Measurements from ENCODE around the gene DNAH8.
"Not testable (repeated sequence)": the region's sequence is repeated elsewhere in the genome, so short reads cannot be mapped to it uniquely, and the experiment has no call there.

The DNAH8 gene

GRCh38 chr6:38699702-38700101 lies 15.4 kb upstream of the DNAH8 start:
- not testable (repeated sequence) for DNase-seq

- no peak for DNase-seq
Measured at GRCh38 chr6:38701551-38701950, 13.6 kb upstream of the DNAH8 start.

GRCh38 chr6:38702558-38703397 lies 12.3 kb upstream of the DNAH8 start, which contains the start of gene GLO1:
Gene GLO1 (minus strand): TSS chr6:38703145. CDS start chr6:38703054, 91 bp downstream.
- DNase-seq = peak; percentile 53 to 98 (median 94)

GRCh38 chr6:38703949-38704590 lies 11.0 kb upstream of the DNAH8 start:
- no peak for DNase-seq

GRCh38 chr6:38705924-38706323 lies 9.2 kb upstream of the DNAH8 start:
- no peak for DNase-seq

- no peak for DNase-seq
Measured at GRCh38 chr6:38708496-38708895, 6.6 kb upstream of the DNAH8 start.

- no peak for DNase-seq
Measured at GRCh38 chr6:38713812-38714211, 1.3 kb upstream of the DNAH8 start.

- DNase-seq = no peak
Measured at GRCh38 chr6:38714239-38715015, 684 bp upstream of the DNAH8 start.

GRCh38 chr6:38716825-38717224 lies 1.7 kb downstream of the DNAH8 start:
- no peak for DNase-seq

GRCh38 chr6:38719358-38719757 lies 4.2 kb downstream of the DNAH8 start:
- no peak for DNase-seq

GRCh38 chr6:38720295-38720694 lies 5.2 kb downstream of the DNAH8 start:
- DNase-seq = no peak

GRCh38 chr6:38722038-38722437 lies 6.9 kb downstream of the DNAH8 start:
- DNase-seq = no peak

- DNase-seq = no peak
Measured at GRCh38 chr6:38722727-38723334, 7.7 kb downstream of the DNAH8 start.

GRCh38 chr6:38723783-38724182 lies 8.7 kb downstream of the DNAH8 start:
- no peak for DNase-seq

- DNase-seq = no peak
Measured at GRCh38 chr6:38724343-38724742, 9.2 kb downstream of the DNAH8 start.

- no peak for DNase-seq
Measured at GRCh38 chr6:38725414-38726183, 10.5 kb downstream of the DNAH8 start.

GRCh38 chr6:38728203-38728602 lies 13.1 kb downstream of the DNAH8 start:
- DNase-seq = no peak

- DNase-seq = peak in 1 of 14 donors; percentile 66
Measured at GRCh38 chr6:38730140-38730862, 15.2 kb downstream of the DNAH8 start.

GRCh38 chr6:38736951-38737350 lies 21.8 kb downstream of the DNAH8 start:
- no peak for DNase-seq

GRCh38 chr6:38738261-38738660 lies 23.1 kb downstream of the DNAH8 start:
- no peak for DNase-seq

GRCh38 chr6:38739532-38739931 lies 24.4 kb downstream of the DNAH8 start:
- no peak for DNase-seq

All from C1 segment of cervical spinal cord (tissue), 14 donors.